ENCODE data around the gene EPB41.

DNA sequence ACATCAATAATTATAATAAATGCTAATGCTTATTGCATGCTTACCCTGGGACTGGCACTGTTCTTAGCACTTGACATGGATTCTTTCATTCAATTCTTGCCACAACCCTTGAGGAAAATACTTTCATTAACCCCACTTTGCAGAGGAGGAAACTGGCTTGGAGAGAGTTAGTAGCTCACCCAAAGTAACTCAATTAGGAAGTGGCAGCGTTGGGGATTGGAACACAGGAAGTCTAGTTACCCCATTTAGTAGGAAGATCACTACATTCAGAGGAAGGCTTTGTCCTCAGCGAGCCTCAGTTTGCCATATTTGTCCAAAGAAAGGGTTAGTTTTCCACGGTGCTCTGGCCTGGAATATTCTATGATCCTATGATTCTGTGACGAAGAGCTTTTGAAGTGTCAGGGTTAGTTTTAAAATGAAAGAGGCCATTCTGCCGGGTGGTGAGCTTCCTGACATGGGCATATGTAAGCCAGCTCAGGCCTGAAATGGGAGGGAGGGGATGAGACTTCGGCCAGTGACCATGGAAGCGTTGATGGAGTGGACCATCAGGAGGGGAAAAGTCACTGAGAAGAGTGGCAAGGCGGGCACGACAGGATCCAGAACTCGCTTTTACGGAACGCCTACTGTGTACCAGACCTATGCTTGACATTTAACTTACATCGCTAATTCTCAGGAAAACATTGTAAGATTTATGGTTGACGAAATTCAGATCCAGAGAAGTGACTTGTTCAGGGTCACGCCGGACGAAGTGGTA is 28.2 kb upstream of the EPB41 start:
- TF ChIP-seq, protein P1, sequence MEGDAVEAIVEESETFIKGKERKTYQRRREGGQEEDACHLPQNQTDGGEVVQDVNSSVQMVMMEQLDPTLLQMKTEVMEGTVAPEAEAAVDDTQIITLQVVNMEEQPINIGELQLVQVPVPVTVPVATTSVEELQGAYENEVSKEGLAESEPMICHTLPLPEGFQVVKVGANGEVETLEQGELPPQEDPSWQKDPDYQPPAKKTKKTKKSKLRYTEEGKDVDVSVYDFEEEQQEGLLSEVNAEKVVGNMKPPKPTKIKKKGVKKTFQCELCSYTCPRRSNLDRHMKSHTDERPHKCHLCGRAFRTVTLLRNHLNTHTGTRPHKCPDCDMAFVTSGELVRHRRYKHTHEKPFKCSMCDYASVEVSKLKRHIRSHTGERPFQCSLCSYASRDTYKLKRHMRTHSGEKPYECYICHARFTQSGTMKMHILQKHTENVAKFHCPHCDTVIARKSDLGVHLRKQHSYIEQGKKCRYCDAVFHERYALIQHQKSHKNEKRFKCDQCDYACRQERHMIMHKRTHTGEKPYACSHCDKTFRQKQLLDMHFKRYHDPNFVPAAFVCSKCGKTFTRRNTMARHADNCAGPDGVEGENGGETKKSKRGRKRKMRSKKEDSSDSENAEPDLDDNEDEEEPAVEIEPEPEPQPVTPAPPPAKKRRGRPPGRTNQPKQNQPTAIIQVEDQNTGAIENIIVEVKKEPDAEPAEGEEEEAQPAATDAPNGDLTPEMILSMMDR (tag by site-specific recombination; IDR thresholded peaks at IDR 0.05): no peak
- TF ChIP-seq, protein P2, sequence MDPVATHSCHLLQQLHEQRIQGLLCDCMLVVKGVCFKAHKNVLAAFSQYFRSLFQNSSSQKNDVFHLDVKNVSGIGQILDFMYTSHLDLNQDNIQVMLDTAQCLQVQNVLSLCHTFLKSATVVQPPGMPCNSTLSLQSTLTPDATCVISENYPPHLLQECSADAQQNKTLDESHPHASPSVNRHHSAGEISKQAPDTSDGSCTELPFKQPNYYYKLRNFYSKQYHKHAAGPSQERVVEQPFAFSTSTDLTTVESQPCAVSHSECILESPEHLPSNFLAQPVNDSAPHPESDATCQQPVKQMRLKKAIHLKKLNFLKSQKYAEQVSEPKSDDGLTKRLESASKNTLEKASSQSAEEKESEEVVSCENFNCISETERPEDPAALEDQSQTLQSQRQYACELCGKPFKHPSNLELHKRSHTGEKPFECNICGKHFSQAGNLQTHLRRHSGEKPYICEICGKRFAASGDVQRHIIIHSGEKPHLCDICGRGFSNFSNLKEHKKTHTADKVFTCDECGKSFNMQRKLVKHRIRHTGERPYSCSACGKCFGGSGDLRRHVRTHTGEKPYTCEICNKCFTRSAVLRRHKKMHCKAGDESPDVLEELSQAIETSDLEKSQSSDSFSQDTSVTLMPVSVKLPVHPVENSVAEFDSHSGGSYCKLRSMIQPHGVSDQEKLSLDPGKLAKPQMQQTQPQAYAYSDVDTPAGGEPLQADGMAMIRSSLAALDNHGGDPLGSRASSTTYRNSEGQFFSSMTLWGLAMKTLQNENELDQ (tag by site-specific recombination; IDR thresholded peaks at IDR 0.05; ENCODE audit: low read depth): no peak
- TF ChIP-seq ZNF792 (tag by site-specific recombination; IDR thresholded peaks at IDR 0.05): no peak
- TF ChIP-seq ZNF23 (tag by site-specific recombination; IDR thresholded peaks at IDR 0.05; ENCODE audit: borderline replicate concordance): no peak
- TF ChIP-seq KLF10 (tag by site-specific recombination; IDR thresholded peaks at IDR 0.05): no peak
- TF ChIP-seq, protein P3, sequence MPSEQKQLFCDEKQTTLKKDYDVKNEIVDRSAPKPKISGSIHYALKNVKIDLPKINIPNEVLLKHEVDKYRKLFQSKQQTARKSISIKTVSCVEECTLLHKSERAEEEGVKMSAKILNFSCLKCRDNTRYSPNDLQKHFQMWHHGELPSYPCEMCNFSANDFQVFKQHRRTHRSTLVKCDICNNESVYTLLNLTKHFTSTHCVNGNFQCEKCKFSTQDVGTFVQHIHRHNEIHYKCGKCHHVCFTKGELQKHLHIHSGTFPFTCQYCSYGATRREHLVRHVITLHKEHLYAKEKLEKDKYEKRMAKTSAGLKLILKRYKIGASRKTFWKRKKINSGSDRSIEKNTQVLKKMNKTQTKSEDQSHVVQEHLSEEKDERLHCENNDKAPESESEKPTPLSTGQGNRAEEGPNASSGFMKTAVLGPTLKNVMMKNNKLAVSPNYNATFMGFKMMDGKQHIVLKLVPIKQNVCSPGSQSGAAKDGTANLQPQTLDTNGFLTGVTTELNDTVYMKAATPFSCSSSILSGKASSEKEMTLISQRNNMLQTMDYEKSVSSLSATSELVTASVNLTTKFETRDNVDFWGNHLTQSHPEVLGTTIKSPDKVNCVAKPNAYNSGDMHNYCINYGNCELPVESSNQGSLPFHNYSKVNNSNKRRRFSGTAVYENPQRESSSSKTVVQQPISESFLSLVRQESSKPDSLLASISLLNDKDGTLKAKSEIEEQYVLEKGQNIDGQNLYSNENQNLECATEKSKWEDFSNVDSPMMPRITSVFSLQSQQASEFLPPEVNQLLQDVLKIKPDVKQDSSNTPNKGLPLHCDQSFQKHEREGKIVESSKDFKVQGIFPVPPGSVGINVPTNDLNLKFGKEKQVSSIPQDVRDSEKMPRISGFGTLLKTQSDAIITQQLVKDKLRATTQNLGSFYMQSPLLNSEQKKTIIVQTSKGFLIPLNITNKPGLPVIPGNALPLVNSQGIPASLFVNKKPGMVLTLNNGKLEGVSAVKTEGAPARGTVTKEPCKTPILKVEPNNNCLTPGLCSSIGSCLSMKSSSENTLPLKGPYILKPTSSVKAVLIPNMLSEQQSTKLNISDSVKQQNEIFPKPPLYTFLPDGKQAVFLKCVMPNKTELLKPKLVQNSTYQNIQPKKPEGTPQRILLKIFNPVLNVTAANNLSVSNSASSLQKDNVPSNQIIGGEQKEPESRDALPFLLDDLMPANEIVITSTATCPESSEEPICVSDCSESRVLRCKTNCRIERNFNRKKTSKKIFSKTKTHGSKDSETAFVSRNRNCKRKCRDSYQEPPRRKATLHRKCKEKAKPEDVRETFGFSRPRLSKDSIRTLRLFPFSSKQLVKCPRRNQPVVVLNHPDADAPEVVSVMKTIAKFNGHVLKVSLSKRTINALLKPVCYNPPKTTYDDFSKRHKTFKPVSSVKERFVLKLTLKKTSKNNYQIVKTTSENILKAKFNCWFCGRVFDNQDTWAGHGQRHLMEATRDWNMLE (tag by site-specific recombination; conservative IDR thresholded peaks at IDR 0.05; ENCODE audit: low read depth): no peak
- TF ChIP-seq, protein P4, sequence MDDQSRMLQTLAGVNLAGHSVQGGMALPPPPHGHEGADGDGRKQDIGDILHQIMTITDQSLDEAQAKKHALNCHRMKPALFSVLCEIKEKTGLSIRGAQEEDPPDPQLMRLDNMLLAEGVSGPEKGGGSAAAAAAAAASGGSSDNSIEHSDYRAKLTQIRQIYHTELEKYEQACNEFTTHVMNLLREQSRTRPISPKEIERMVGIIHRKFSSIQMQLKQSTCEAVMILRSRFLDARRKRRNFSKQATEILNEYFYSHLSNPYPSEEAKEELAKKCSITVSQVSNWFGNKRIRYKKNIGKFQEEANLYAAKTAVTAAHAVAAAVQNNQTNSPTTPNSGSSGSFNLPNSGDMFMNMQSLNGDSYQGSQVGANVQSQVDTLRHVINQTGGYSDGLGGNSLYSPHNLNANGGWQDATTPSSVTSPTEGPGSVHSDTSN (CRISPR knock-in tag; IDR thresholded peaks at IDR 0.05): no peak
- no peak for TF ChIP-seq ZNF10 (tag by site-specific recombination; IDR thresholded peaks at IDR 0.05)
- no peak for TF ChIP-seq ZNF561 (tag by site-specific recombination; IDR thresholded peaks at IDR 0.05; ENCODE audit: borderline replicate concordance)
